NCI-H1417 treated with DMSO at 0.1 percent for 48 hours (cell line): Measurements from ENCODE around the gene NSUN6.
"Not testable (repeated sequence)": the region's sequence is repeated elsewhere in the genome, so short reads cannot be mapped to it uniquely, and the experiment has no call there.

Source experiments
- DNase-seq: peaks from one replicate; lab custom pipeline; 2025; lab: John Stamatoyannopoulos, UW

NSUN6 gene

GRCh38 chr10:18610517-18610916, 40.9 kb downstream of the NSUN6 start:
- DNase-seq, result no peak

GRCh38 chr10:18608596-18608995, 42.8 kb downstream of the NSUN6 start:
- DNase-seq, result no peak

- no peak for DNase-seq
These were observed 43.6 kb downstream of the NSUN6 start for GRCh38 chr10:18607503-18608378.

GRCh38 chr10:18606051-18606695, 45.2 kb downstream of the NSUN6 start:
- no peak for DNase-seq

- DNase-seq, result no peak
These were observed 50.1 kb downstream of the NSUN6 start for GRCh38 chr10:18601321-18601720.

- DNase-seq, result no peak
These were observed 52.0 kb downstream of the NSUN6 start for GRCh38 chr10:18599392-18599791.

GRCh38 chr10:18594574-18595156, 56.7 kb downstream of the NSUN6 start:
- DNase-seq, result no peak

GRCh38 chr10:18591141-18591540, 60.2 kb downstream of the NSUN6 start:
- not testable (repeated sequence) for DNase-seq

- DNase-seq, result not testable (repeated sequence)
These were observed 64.8 kb downstream of the NSUN6 start for GRCh38 chr10:18586637-18587036.

- no peak for DNase-seq
These were observed 67.7 kb downstream of the NSUN6 start for GRCh38 chr10:18583575-18584270.

GRCh38 chr10:18582803-18583202, 68.6 kb downstream of the NSUN6 start:
- no peak for DNase-seq

- DNase-seq, result no peak
These were observed 73.3 kb downstream of the NSUN6 start for GRCh38 chr10:18577823-18578685.

- no peak for DNase-seq
These were observed 74.8 kb downstream of the NSUN6 start for GRCh38 chr10:18576586-18576985.

GRCh38 chr10:18572959-18573561, 78.3 kb downstream of the NSUN6 start:
- DNase-seq, result no peak

GRCh38 chr10:18571780-18572179, 79.6 kb downstream of the NSUN6 start:
- DNase-seq, result no peak

GRCh38 chr10:18571076-18571475, 80.3 kb downstream of the NSUN6 start:
- DNase-seq, result no peak

GRCh38 chr10:18570386-18570785, 81.0 kb downstream of the NSUN6 start:
- DNase-seq, result not testable (repeated sequence)

GRCh38 chr10:18567343-18567856, 84.0 kb downstream of the NSUN6 start:
- DNase-seq, result no peak

GRCh38 chr10:18566177-18566576, 85.2 kb downstream of the NSUN6 start:
- DNase-seq, result no peak

- DNase-seq, result no peak
These were observed 86.4 kb downstream of the NSUN6 start for GRCh38 chr10:18565006-18565405.
